GM18951 (cell line): ENCODE results near the gene CNTN4.

Experiments used
- POLR2A ChIP-seq: IDR thresholded peaks from 4 replicates; pipeline ENCODE4 v1.6.1; 2011; ENCODE audit warnings: mild to moderate bottlenecking; ENCODE audit not compliant: insufficient read length, insufficient read depth; ENCODE audit errors: extremely low read depth
- in situ Hi-C: fragments of 300-500 bp; cut with MboI; formaldehyde crosslinking; loops from one replicate; pipeline ENCODE4 v1.12.0; 2022; ENCODE audit warnings: low sequenced_read_pairs, mixed read lengths, inconsistent platforms; ENCODE audit not compliant: unreplicated experiment

Gene CNTN4

DNA sequence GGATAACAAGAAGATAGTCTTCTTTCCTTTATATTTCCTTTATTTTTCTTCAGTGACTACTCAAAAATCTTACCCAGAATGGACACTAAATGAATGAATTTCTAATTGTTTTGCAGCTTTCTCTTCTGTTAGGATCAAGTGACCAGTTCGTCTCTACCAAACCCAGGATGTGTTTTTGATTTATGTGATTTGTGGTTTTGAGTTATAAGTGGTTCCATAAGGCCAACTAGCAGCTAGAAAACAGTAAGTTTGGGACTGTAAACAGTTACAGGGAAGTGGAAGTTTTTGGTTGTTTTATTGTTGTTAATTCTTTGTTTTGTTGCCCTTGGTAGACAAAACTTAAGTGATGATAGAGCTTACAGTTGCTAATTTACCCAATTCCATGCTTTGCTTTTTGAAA, 555.0 kb downstream of the CNTN4 start:
- TF ChIP-seq POLR2A = no peak
- in situ Hi-C loops = no loop called here

GRCh38 chr3:2655229-2655701, 556.6 kb downstream of the CNTN4 start:
- TF ChIP-seq POLR2A = no peak
- in situ Hi-C loops = no loop called here

GRCh38 chr3:2656806-2657777, 558.4 kb downstream of the CNTN4 start:
- no peak for TF ChIP-seq POLR2A
- in situ Hi-C loops = no loop called here

DNA sequence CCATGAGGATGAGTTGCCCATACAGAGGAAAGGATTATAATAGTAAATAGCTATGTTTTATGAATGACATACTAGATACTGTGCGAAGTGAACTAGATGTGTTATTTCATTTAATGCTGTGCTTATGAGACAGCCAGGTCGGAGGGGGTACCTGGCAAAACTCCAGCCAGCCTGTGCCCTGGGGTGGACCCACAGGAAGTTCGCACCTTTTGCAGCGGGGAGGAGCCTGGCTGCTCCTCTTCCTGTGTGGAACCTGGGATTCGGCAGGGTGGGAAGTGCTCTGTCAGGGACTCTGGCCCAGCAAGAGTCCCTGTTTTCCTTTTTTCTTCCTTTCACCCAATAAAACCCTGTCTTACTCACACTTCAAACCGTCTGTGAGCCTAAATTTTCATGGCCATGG, 559.3 kb downstream of the CNTN4 start:
- no peak for TF ChIP-seq POLR2A
- in situ Hi-C loops = no loop called here

- in situ Hi-C loops = no loop called here
- no peak for TF ChIP-seq POLR2A
Measured at GRCh38 chr3:2659896-2660295, 561.2 kb downstream of the CNTN4 start.

DNA sequence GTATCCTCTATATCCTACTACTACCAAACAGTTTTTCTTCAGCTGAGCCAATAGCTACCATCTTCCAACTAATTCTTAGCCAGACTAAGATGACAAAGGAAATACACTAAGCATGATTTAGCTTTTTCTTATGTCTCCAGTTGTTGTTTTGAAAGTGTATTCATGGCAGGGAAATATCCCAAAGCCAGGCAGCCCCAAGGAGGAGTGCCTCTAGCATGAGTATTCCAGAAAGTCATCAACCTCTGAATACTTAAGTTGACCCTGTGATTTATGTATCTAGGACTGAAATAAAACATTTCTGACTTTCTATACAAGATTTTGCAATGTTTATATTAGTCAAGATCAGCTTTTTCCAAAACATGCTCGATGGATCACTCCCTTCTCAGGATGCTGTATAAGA, 562.4 kb downstream of the CNTN4 start:
- no peak for TF ChIP-seq POLR2A
- in situ Hi-C loops = no loop called here

GRCh38 chr3:2677501-2677900, 578.8 kb downstream of the CNTN4 start:
- in situ Hi-C loops = no loop called here
- TF ChIP-seq POLR2A = no peak

GRCh38 chr3:2680236-2680635, 581.6 kb downstream of the CNTN4 start:
- no peak for TF ChIP-seq POLR2A

GRCh38 chr3:2684046-2684445, 585.4 kb downstream of the CNTN4 start:
- no peak for TF ChIP-seq POLR2A
- in situ Hi-C loops = no loop called here

More at GRCh38 chr3:2680236-2680635, 581.6 kb downstream of the CNTN4 start:
- in situ Hi-C loops = no loop called here

DNA sequence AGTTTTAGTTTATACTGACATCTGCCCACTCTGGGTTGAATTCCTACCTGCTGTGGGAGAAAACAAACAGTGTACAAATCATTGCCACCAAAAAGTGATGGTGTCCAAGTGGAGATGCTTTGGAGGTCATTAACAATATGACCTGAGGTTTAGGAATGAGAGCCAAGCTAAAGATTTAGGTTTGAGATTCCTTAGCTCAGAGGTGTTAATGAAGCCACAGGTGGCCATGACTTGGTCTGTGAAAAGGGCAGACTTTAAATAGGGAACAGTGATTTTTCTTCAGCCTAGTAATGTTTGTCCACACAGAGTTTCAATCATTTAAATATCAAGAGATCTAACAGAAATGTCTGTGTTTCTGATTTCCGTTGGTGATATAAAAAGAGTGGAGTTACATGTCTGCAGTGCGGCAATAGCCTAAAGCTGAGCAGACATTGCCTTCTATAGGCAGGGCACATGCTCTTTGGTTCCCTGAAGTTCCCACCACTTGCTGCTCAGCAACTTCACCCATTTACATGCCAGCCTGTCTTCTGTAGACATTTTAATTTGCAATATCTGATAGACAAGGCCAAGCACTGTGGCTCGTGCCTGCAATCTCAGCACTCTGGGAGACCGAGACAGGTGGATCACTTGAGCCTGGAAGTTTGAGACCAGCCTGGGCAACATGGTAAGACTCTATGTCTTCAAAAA, 588.3 kb downstream of the CNTN4 start:
- in situ Hi-C loops = no loop called here
- no peak for TF ChIP-seq POLR2A

DNA sequence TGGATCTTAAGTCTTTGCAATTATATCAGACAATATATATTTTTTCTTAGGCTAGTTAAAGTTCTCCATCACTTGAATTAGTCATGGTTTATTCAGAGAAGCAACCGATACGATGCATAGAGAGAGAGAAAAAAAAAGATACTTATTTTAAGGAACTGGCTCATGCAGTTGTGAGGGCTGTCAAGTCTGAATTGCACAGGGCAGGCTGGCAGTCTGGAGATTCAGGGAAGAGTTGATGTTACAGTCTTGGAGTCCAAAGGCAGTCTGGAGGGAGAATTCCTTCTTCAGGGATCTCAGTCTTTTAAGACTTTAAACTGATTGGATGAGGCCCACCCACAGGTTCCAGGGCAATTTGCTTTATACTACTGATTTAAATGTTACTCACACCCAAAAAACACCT, 598.9 kb downstream of the CNTN4 start:
- in situ Hi-C loops = no loop called here
- TF ChIP-seq POLR2A = no peak

DNA sequence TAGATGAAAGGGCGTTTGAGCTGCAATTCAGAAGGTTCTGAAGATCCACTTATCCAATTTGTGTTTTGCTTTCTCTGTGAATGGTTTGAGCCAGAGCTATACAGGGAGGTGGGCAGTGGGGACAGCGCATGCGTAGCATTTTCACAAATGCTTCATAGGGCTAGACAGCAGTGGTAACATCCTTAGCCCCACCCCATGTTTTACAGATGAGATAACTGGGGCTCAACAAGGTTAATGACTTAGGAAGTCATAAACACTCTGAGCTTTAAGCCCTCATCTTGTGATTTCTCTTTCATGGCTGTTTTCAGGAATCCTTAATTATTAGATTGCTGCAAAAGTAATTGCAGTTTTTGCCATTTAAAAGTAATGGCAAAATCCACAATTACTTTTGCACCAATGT, 602.8 kb downstream of the CNTN4 start:
- no peak for TF ChIP-seq POLR2A
- in situ Hi-C loops = no loop called here

GRCh38 chr3:2706144-2706835, 607.6 kb downstream of the CNTN4 start:
- TF ChIP-seq POLR2A = no peak
- in situ Hi-C loops = no loop called here
